Amygdala (tissue), 56 donors: Measurements from ENCODE around the gene B3GALNT2.

Experiments used
- DNase-seq, 56 donors: peaks; one replicate each; lab custom pipeline; 2025; lab: John Stamatoyannopoulos, UW

The B3GALNT2 gene

GRCh38 chr1:235415008-235415904, 89.0 kb downstream of the B3GALNT2 start:
- DNase-seq = peak in 30 of 56 donors; percentile 2 to 69 (median 18)

GRCh38 chr1:235411489-235412486, 92.5 kb downstream of the B3GALNT2 start:
- DNase-seq = no peak

- no peak for DNase-seq
These were observed 93.8 kb downstream of the B3GALNT2 start for GRCh38 chr1:235410467-235410866.

- no peak for DNase-seq
These were observed 95.0 kb downstream of the B3GALNT2 start for GRCh38 chr1:235409042-235409820.

GRCh38 chr1:235408503-235408960, 95.7 kb downstream of the B3GALNT2 start:
- no peak for DNase-seq

- DNase-seq = no peak
These were observed 96.8 kb downstream of the B3GALNT2 start for GRCh38 chr1:235407419-235407818.

- no peak for DNase-seq
These were observed 100.1 kb downstream of the B3GALNT2 start for GRCh38 chr1:235404190-235404589.

GRCh38 chr1:235403593-235403992, 100.7 kb downstream of the B3GALNT2 start:
- no peak for DNase-seq

- no peak for DNase-seq
These were observed 101.6 kb downstream of the B3GALNT2 start for GRCh38 chr1:235402457-235403200.

- DNase-seq = no peak
These were observed 103.0 kb downstream of the B3GALNT2 start for GRCh38 chr1:235401251-235401650.
